Endothelial cell of umbilical vein (primary cell): ENCODE data around the gene SCN4A. TPM values are rescaled to one million over a fixed set of nuclear protein-coding genes. Genes with fewer than 3 reads are reported as not detected.

ENCODE experiments used
- BruUV-seq: library from RNA; stranded (reverse); fragments of 400-500 nt; replicated peaks from 2 replicates; lab custom pipeline; 2021; lab: Mats Ljungman, UMichigan
- CTCF ChIA-PET: fragments of 300-600, 350-600 bp; sonication (Branson Sonifier 250); formaldehyde crosslinking; loops from one replicate; lab custom pipeline; 2021; ENCODE audit warnings: antibody characterized with exemption, inconsistent platforms; lab: Charles Lee
- POLR2A ChIA-PET: fragments of 300-600, 350-600 bp; sonication (Branson Sonifier 250); formaldehyde crosslinking; loops from one replicate; lab custom pipeline; 2021; ENCODE audit warnings: antibody characterized with exemption, inconsistent platforms; lab: Charles Lee
- DNase-seq: peaks from one replicate; pipeline ENCODE4 v3.0.0-alpha.2; 2011; ENCODE audit warnings: low read depth, low spot score
- FAIRE-seq: peaks from 2 replicates; lab custom pipeline; 2011; peaks lifted over from hg19 to GRCh38; lab: Jason Lieb, UNC
- H2AFZ ChIP-seq: 2 replicates; pipeline ENCODE4 v1.6.0; 2012; ENCODE audit warnings: low read depth, low read length, control low read depth, inconsistent platforms
- H3K27ac ChIP-seq: 2 replicates; pipeline ENCODE4 v1.5.1; 2011; ENCODE audit warnings: low read depth, mild to moderate bottlenecking, control low read depth, low read length, moderate library complexity; ENCODE audit not compliant: insufficient read depth
- H3K27me3 ChIP-seq, 2 experiments: 2 replicates each; pipeline versions ENCODE4 v1.6.0 to v1.6.1; 2011; ENCODE audit warnings: low read length in 2 of 2, mixed read lengths in 1 of 2; ENCODE audit not compliant: control insufficient read depth in 2 of 2, insufficient read depth in 2 of 2
- H3K36me3 ChIP-seq, 2 experiments: 2 replicates in 1 of 2; 3 replicates in 1 of 2; pipeline ENCODE4 v1.5.1; 2011; ENCODE audit warnings: low read length in 2 of 2, mild to moderate bottlenecking in 1 of 2, moderate library complexity in 1 of 2; ENCODE audit not compliant: control insufficient read depth in 2 of 2, insufficient read depth in 2 of 2; ENCODE audit errors: extremely low read depth in 1 of 2
- H3K4me1 ChIP-seq: 3 replicates; pipeline ENCODE4 v1.5.1; 2011; ENCODE audit warnings: mild to moderate bottlenecking, low read length; ENCODE audit not compliant: control insufficient read depth, insufficient read depth; ENCODE audit errors: extremely low read depth
- H3K4me2 ChIP-seq: 2 replicates; pipeline ENCODE4 v1.6.1; 2011; ENCODE audit warnings: low read length, control low read depth, mixed read lengths; ENCODE audit not compliant: insufficient read depth
- H3K4me3 ChIP-seq, 3 experiments: fragments of 200-600 bp in 1 of 3; sonication (generic), shearing (Covaris generic) in 1 of 3; replicated peaks in 1 of 3; 2 replicates each; pipeline ENCODE4 v1.5.1; 2011 to 2016; ENCODE audit warnings: control low read depth in 3 of 3, low read length in 3 of 3, mild to moderate bottlenecking in 2 of 3, inconsistent platforms in 1 of 3, low read depth in 1 of 3, moderate library complexity in 1 of 3; ENCODE audit not compliant: insufficient read depth in 1 of 3
- H3K79me2 ChIP-seq: 2 replicates; pipeline ENCODE4 v1.6.0; 2012; ENCODE audit warnings: low read length, inconsistent platforms; ENCODE audit not compliant: control insufficient read depth, insufficient read depth
- H3K9ac ChIP-seq: replicated peaks from 2 replicates; pipeline ENCODE3; 2011; ENCODE audit warnings: low read length, control low read depth; ENCODE audit not compliant: insufficient read depth; ENCODE audit errors: extremely low read depth
- H3K9me1 ChIP-seq: replicated peaks from 3 replicates; pipeline ENCODE4 v1.6.0; 2011; ENCODE audit warnings: mild to moderate bottlenecking, low read length; ENCODE audit not compliant: control insufficient read depth, insufficient read depth; ENCODE audit errors: extremely low read depth
- H3K9me3 ChIP-seq: replicated peaks from 2 replicates; pipeline ENCODE4 v1.5.1; 2012; ENCODE audit warnings: low read length, inconsistent platforms; ENCODE audit not compliant: control insufficient read depth, insufficient read depth
- H4K20me1 ChIP-seq: replicated peaks from 2 replicates; pipeline ENCODE3; 2011; ENCODE audit warnings: mild to moderate bottlenecking, low read length; ENCODE audit not compliant: control insufficient read depth, insufficient read depth; ENCODE audit errors: extremely low read depth
- EZH2 ChIP-seq: IDR thresholded peaks from 2 replicates; pipeline ENCODE4 v1.6.1; 2012; ENCODE audit warnings: borderline replicate concordance, low read depth, mild to moderate bottlenecking, moderate library complexity, low read length, inconsistent platforms; ENCODE audit not compliant: severe bottlenecking
- FOS ChIP-seq: IDR thresholded peaks from 2 replicates; pipeline ENCODE4 v1.6.1; 2011; ENCODE audit warnings: mild to moderate bottlenecking, low read length, moderate library complexity, borderline replicate concordance; ENCODE audit not compliant: insufficient read depth
- GATA2 ChIP-seq: IDR thresholded peaks from 2 replicates; pipeline ENCODE4 v1.7.0; 2011; ENCODE audit warnings: low read depth, mild to moderate bottlenecking, moderate library complexity, mixed read lengths, low read length; ENCODE audit not compliant: insufficient read length, insufficient read depth
- JUN ChIP-seq: IDR thresholded peaks from 2 replicates; pipeline ENCODE4 v1.6.1; 2011; ENCODE audit warnings: borderline replicate concordance, low read depth; ENCODE audit not compliant: insufficient read length, insufficient read depth
- MAX ChIP-seq: IDR thresholded peaks from 2 replicates; pipeline ENCODE4 v1.6.1; 2011; ENCODE audit not compliant: insufficient read depth, insufficient read length
- MYC ChIP-seq: IDR thresholded peaks from one replicate; pipeline ENCODE4 v1.6.1; 2011; ENCODE audit warnings: mild to moderate bottlenecking, low read depth, low read length
- POLR2A ChIP-seq: IDR thresholded peaks from 2 replicates; pipeline ENCODE4 v1.6.1; 2012; ENCODE audit warnings: low read depth, mild to moderate bottlenecking, control low read depth, low read length
- POLR2AphosphoS5 ChIP-seq: IDR thresholded peaks from 2 replicates; pipeline ENCODE4 v1.6.1; 2012; ENCODE audit warnings: low read depth, mild to moderate bottlenecking, control low read depth, low read length, moderate library complexity; ENCODE audit not compliant: insufficient read depth
- dilution Hi-C: fragments of 300-500 bp; cut with MboI; formaldehyde crosslinking; loops from one replicate; pipeline ENCODE4 v1.15.0; 2019; ENCODE audit warnings: low sequenced_read_pairs; ENCODE audit not compliant: extremely low pct_ligation_motif_present
- intact Hi-C: fragments of 100-400 bp; cut with micrococcal nuclease; formaldehyde crosslinking; loops from one replicate; pipeline ENCODE4 v1.10.0; 2022
- polyA plus RNA-seq, 4 experiments: library from polyadenylated mRNA; depleted of rRNA in 3 of 4; stranded (reverse) in 3 of 4; unstranded in 1 of 4; fragments of >200 nt; gene quantifications; 2 replicates each; pipeline versions ENCODE4 v1.2.1 to v1.2.3, GENCODE V29; 2011 to 2012; ENCODE audit warnings: missing spikeins in 1 of 4
- total RNA-seq: library from RNA; stranded (reverse); gene quantifications from 2 replicates; pipeline ENCODE4 v1.2.3, GENCODE V29; 2021
- TF ChIP-seq, protein P1 (sequence below), 2 donors: IDR thresholded peaks; 1 replicate in 1 of 2; 2 replicates in 1 of 2; pipeline ENCODE4 v1.5.1; 2011; ENCODE audit warnings: low read length in 2 of 2, mild to moderate bottlenecking in 2 of 2, moderate library complexity in 2 of 2, control low read depth in 1 of 2, inconsistent platforms in 1 of 2, low read depth in 1 of 2; ENCODE audit not compliant: insufficient read depth in 1 of 2; ENCODE audit errors: extremely low read depth in 1 of 2

SCN4A gene
- total and polyA plus RNA-seq, 2 donors (not counting 3 experiments of a cell fraction or from before 2014, with no cell fraction given): 0.01 to 0.40 TPM

GRCh38 chr17:63911041-63911635 is 61.6 kb downstream of the SCN4A start, which contains the start of gene CSHL1:
CSHL1 (minus strand) TSS chr17:63911258; CDS start chr17:63911196, 62 bp downstream.
- no peak within 1 kb of the TSS for H2AFZ ChIP-seq
- ChIA-PET POLR2A (no interaction called here), CTCF (interaction anchor here (1.0 to 4.7 kb wide), 17 partner anchors 7 to 371 kb away, joined by 3 to 33 read pairs (median 4); partner anchors contain the start of gene ERN1)
- no peaks in the 10 kb centered on the region for H3K79me2 ChIP-seq
- no peaks in the 10 kb centered on the region for H3K9me1 ChIP-seq
- H3K36me3 ChIP-seq: no peaks in the 10 kb centered on the region
- peak; percentile 52 for FAIRE-seq
- H3K4me1 ChIP-seq: no peaks in the 10 kb centered on the region
- H3K9me3 ChIP-seq: no peaks in the 10 kb centered on the region
- H3K9ac ChIP-seq: no peak within 1 kb of the TSS
- TF ChIP-seq GATA2: no peak
- TF ChIP-seq EZH2: no peak
- no peak for TF ChIP-seq POLR2AphosphoS5
- no peak for TF ChIP-seq MYC
- BruUV-seq: no TSS peak
- H4K20me1 ChIP-seq: no peaks in the 10 kb centered on the region
- no peak within 1 kb of the TSS for H3K27ac ChIP-seq
- dilution Hi-C loops: no loop called here
- intact Hi-C loops: loop anchor here (2.0 kb wide), 2 partner anchors 220 to 368 kb away; partner anchors contain the start of gene ERN1
- no peak within 1 kb of the TSS for H3K4me3 ChIP-seq
- no peak within 1 kb of the TSS for H3K4me2 ChIP-seq
- peaks cover 6 to 8% of the 10 kb centered on the region in 2 experiments for H3K27me3 ChIP-seq
- DNase-seq: no peak

- H3K9me1 ChIP-seq: no peaks in the 10 kb centered on the region
- BruUV-seq: no TSS peak
- no peaks in the 10 kb centered on the region for H3K36me3 ChIP-seq
- dilution Hi-C loops (no loop called here), intact Hi-C loops (loop anchor here (2.0 kb wide), 2 partner anchors 221 to 369 kb away; partner anchors contain the start of gene ERN1)
- no peaks in the 10 kb centered on the region for H3K9me3 ChIP-seq
- FAIRE-seq (no peak), DNase-seq (no peak)
- CTCF ChIA-PET: interaction anchor here (1.4 to 4.7 kb wide), 5 partner anchors 80 to 372 kb away, joined by 3 to 33 read pairs (median 25); no protein-coding TSS in a partner anchor
- H3K27ac ChIP-seq: no peak overlapping the region
- H4K20me1 ChIP-seq: no peaks in the 10 kb centered on the region
- peaks cover 6 to 8% of the 10 kb centered on the region in 2 experiments for H3K27me3 ChIP-seq
- POLR2A ChIA-PET: no interaction called here
- no peaks in the 10 kb centered on the region for H3K4me1 ChIP-seq
- no peak overlapping the region for H3K4me3 ChIP-seq
- H3K79me2 ChIP-seq: no peaks in the 10 kb centered on the region
- H2AFZ ChIP-seq: no peak overlapping the region
- no peak overlapping the region for H3K9ac ChIP-seq
- H3K4me2 ChIP-seq: no peak overlapping the region
- TF ChIP-seq EZH2 (no peak), POLR2AphosphoS5 (no peak), MAX (no peak), JUN (no peak), GATA2 (no peak), FOS (no peak), POLR2A (no peak), MYC (no peak)
- TF ChIP-seq, protein P1, sequence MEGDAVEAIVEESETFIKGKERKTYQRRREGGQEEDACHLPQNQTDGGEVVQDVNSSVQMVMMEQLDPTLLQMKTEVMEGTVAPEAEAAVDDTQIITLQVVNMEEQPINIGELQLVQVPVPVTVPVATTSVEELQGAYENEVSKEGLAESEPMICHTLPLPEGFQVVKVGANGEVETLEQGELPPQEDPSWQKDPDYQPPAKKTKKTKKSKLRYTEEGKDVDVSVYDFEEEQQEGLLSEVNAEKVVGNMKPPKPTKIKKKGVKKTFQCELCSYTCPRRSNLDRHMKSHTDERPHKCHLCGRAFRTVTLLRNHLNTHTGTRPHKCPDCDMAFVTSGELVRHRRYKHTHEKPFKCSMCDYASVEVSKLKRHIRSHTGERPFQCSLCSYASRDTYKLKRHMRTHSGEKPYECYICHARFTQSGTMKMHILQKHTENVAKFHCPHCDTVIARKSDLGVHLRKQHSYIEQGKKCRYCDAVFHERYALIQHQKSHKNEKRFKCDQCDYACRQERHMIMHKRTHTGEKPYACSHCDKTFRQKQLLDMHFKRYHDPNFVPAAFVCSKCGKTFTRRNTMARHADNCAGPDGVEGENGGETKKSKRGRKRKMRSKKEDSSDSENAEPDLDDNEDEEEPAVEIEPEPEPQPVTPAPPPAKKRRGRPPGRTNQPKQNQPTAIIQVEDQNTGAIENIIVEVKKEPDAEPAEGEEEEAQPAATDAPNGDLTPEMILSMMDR (IDR thresholded peaks at IDR 0.05; ENCODE audit: extremely low read depth in 1 of 2, insufficient read depth in 1 of 2, low read depth in 1 of 2, low read length in 2 of 2): no peak
Measured at GRCh38 chr17:63910096-63910495, 62.6 kb downstream of the SCN4A start.
